Measurements from ENCODE around the gene XG.
"Not testable (repeated sequence)": the region's sequence is repeated elsewhere in the genome, so short reads cannot be mapped to it uniquely, and the experiment has no call there.

The XG gene

DNA sequence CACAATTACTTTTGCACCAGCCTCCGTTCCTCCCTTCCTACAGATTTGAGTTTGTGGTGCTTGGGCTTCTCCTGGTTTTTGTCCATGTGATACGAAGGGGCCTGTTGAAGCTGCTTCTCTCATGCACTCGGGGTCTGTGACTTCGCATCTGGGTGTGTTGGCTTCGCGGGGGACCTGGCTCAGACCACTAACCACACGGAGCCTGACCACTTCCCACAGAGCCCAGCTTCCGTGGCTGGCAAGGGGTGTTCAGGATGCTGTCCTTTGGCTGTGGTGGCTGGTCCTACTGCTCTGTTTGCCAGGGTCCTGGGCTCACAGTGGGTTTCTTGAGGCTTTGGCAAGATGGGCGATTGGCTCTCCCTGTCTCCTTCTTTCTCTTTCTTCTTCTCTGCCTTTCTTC lies 19.8 kb upstream of the XG start:
- H3K27me3 ChIP-seq: no peaks in the 10 kb centered on the region
- no peak for TF ChIP-seq Cebpa-rat (IDR thresholded peaks at IDR 0.05)
- no peak overlapping the region for H3K27ac ChIP-seq
- peak overlapping the region; percentile 56 for H3K4me2 ChIP-seq
- H3K4me3 ChIP-seq: no peak overlapping the region
- H3K9me3 ChIP-seq: peaks cover 11% of the 10 kb centered on the region
- H3K9ac ChIP-seq: no peak overlapping the region
- peaks cover 32% of the 10 kb centered on the region for H4K20me1 ChIP-seq
- H3K4me1 ChIP-seq: peaks cover 48% of the 10 kb centered on the region
- H3K36me3 ChIP-seq: peaks cover 95% of the 10 kb centered on the region

DNA sequence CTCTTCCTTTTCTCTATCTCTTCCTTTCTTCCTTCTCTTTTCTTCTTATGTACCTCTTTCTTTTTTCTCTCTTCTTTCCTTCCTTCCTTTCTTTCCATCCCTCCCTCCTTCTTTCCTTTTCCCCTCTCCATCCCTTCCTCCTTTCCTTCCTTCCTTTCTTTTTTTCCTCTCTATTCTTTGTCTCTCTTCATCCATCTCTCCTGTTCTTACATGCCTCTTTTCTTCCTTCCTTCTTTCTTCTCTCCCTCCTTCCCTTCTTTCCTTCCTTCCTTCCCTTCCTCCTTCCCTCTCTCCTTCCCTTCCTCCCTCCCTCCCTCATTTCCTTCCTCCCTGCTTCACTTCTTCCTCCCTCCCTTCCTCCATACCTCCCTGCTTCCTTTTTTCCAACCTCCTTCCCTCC lies 19.2 kb upstream of the XG start:
- Histone ChIP-seq H3K9ac (no peak overlapping the region), H3K27me3 (no peaks in the 10 kb centered on the region), H3K4me3 (no peak overlapping the region), H3K4me2 (no peak overlapping the region; the same call in 1 of the 2 replicates), H3K9me3 (peaks cover 11% of the 10 kb centered on the region), H3K27ac (no peak overlapping the region), H4K20me1 (peaks cover 27% of the 10 kb centered on the region), H3K4me1 (peaks cover 42% of the 10 kb centered on the region), H3K36me3 (peaks cover 99% of the 10 kb centered on the region)
- no peak for TF ChIP-seq Cebpa-rat (IDR thresholded peaks at IDR 0.05)

DNA sequence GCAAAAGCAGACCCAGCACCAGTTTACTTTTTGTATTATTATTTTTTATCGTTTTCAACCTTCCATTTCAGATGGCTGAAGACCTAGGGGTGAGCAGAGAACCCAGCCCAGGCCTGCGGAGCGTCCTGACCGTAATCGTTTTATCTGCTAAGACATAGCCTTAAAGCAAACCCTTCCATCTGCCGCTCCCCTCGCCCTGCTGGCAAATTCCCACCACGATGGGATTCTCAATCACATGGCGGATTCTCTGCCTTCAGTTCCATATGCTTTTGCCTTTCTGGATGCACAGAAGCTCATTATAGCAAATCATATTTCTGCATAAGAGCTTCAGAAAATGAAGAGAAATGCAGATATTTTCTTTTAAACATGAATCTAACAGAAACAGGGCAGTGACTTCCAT lies 18.6 kb upstream of the XG start:
- TF ChIP-seq Cebpa-rat (IDR thresholded peaks at IDR 0.05): no peak
- peaks cover 36% of the 10 kb centered on the region for H3K4me1 ChIP-seq
- H3K4me2 ChIP-seq: no peak overlapping the region
- peaks cover 25% of the 10 kb centered on the region; the same call in 1 of the 2 replicates for H4K20me1 ChIP-seq
- no peaks in the 10 kb centered on the region for H3K27me3 ChIP-seq
- peaks cover 11% of the 10 kb centered on the region for H3K9me3 ChIP-seq
- H3K4me3 ChIP-seq: no peak overlapping the region
- H3K27ac ChIP-seq: no peak overlapping the region
- no peak overlapping the region for H3K9ac ChIP-seq
- H3K36me3 ChIP-seq: peaks cover 99% of the 10 kb centered on the region

DNA sequence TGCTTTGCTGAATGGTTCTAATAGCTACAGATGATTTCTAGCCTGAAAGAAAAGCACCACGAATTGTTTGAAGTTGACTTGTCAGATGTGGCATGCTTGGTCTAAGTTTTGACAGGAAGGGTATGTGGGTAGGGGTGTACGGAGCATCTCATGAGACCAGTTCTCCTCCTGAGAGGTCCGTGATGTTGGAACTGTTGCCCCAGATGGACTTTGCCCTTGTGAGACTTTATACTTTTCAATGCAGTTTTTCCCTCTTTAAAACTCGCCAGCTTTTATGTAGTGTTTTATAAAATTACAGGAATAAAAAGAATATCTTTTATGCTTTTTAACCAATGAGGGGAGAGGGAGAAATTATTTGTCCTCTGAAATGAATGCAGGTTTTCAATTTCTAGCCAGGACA lies 16.6 kb upstream of the XG start:
- Histone ChIP-seq H3K27ac (no peak overlapping the region), H3K9me3 (peaks cover 11% of the 10 kb centered on the region), H3K4me3 (no peak overlapping the region), H3K4me2 (peak overlapping the region; percentile 37), H3K9ac (no peak overlapping the region), H4K20me1 (peaks cover 25% of the 10 kb centered on the region; the same call in 1 of the 2 replicates), H3K36me3 (peaks cover 99% of the 10 kb centered on the region), H3K27me3 (no peaks in the 10 kb centered on the region), H3K4me1 (peaks cover 35% of the 10 kb centered on the region)
- no peak for TF ChIP-seq Cebpa-rat (IDR thresholded peaks at IDR 0.05)

DNA sequence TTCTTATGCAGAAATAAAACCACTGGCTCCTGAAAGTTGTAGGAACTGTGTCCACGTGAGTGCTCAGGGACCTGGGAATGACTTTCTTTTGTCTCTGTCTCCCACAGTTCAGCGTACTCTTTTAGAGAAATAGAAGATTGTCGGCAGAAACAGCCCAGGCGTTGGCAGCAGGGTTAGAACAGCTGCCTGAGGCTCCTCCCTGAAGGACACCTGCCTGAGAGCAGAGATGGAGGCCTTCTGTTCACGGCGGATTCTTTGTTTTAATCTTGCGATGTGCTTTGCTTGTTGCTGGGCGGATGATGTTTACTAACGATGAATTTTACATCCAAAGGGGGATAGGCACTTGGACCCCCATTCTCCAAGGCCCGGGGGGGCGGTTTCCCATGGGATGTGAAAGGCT lies 11.2 kb upstream of the XG start:
- Histone ChIP-seq H3K36me3 (peaks cover 83% of the 10 kb centered on the region), H3K9ac (no peak overlapping the region), H3K27me3 (no peaks in the 10 kb centered on the region), H3K4me3 (no peak overlapping the region), H3K9me3 (no peaks in the 10 kb centered on the region), H3K4me2 (no peak overlapping the region), H3K27ac (no peak overlapping the region), H4K20me1 (no peaks in the 10 kb centered on the region), H3K4me1 (peaks cover under 1% of the 10 kb centered on the region; the same call in 1 of the 2 replicates)
- no peak for TF ChIP-seq Cebpa-rat (IDR thresholded peaks at IDR 0.05)

DNA sequence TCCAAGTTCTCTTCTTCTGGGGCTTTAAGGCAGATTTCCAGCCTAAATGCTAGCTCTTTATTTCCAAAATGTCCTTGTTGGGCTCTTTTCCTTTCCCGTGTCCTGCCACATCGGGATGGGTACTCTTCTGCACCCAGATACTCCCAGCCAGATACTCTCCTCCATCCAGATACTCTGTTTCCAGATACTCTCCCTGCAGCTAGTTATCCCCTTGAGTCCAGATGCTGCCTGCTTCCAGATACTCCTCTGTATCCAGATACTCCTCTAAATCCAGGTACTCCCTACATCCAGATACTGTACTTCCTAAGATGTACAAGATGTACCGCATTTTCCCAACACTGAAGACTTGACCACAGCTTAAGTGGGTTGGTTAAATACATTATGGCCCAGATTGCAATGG lies 10.5 kb upstream of the XG start:
- Histone ChIP-seq H3K4me1 (no peaks in the 10 kb centered on the region), H3K4me2 (no peak overlapping the region), H3K4me3 (no peak overlapping the region), H3K36me3 (peaks cover 76% of the 10 kb centered on the region), H4K20me1 (no peaks in the 10 kb centered on the region), H3K27ac (no peak overlapping the region), H3K9me3 (no peaks in the 10 kb centered on the region), H3K27me3 (no peaks in the 10 kb centered on the region), H3K9ac (no peak overlapping the region)
- no peak for TF ChIP-seq Cebpa-rat (IDR thresholded peaks at IDR 0.05)

DNA sequence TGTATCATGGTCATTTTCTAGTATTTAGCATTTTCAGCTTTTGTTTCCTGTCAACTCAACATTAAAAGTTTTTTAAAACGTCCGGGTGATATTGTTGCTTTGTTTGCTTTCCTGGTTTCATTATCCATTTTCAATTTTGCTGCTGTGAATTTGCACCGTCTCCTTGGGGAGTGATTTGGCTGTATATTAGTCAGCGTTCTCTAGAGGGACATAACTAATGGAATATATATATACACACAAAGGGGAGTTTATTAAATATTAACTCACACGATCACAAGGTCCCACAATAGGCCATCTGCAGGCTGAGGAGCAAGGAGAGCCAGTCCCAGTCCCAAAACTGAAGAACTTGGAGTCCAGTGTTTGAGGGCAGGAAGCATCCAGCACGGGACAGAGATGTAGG lies 5.6 kb upstream of the XG start:
- H3K27me3 ChIP-seq, H3K9me3 ChIP-seq, H3K27ac ChIP-seq, H3K4me3 ChIP-seq, H3K4me2 ChIP-seq, H4K20me1 ChIP-seq: not testable (repeated sequence)
- H3K4me1 ChIP-seq: peaks cover 18% of the 10 kb centered on the region
- peaks cover 27% of the 10 kb centered on the region for H3K36me3 ChIP-seq
- peak overlapping the region; percentile 15; the same call in 1 of the 2 replicates for H3K9ac ChIP-seq

DNA sequence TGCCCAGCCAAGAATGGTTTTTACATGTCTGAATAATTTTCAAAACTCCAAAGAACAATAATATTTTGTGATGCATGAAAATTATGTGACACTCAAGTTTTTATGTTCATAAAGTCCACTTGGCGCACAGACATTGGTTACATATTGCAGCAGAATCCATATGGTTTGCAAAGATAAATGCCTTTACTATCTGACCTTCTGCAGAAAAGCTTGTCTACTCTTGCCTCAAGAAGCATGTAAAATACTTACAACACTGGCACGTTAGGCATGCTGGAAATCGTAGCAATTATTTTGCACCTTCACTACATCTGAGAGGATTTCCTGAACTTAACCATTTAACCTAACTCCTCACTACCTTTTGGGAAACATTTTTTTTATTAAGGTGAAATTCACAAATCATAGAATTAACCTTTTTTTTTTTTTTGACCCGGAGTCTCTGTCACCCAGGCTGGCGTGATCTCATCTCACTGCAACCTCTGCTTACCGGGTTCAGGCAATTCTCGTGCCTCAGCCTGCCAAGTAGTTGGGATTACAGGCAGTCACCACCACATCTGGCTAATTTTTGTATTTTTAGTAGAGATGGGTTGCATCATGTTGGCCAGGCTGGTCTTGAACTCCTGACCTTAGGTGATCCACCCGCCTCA lies 3.5 kb upstream of the XG start:
- TF ChIP-seq Cebpa-rat (IDR thresholded peaks at IDR 0.05): no peak
- Histone ChIP-seq H3K4me3 (no peak overlapping the region), H3K36me3 (peaks cover 9% of the 10 kb centered on the region), H3K9ac (no peak overlapping the region), H3K4me1 (peaks cover 26% of the 10 kb centered on the region), H3K27me3 (no peaks in the 10 kb centered on the region), H3K9me3 (no peaks in the 10 kb centered on the region), H3K27ac (no peak overlapping the region), H3K4me2 (no peak overlapping the region), H4K20me1 (no peaks in the 10 kb centered on the region)

DNA sequence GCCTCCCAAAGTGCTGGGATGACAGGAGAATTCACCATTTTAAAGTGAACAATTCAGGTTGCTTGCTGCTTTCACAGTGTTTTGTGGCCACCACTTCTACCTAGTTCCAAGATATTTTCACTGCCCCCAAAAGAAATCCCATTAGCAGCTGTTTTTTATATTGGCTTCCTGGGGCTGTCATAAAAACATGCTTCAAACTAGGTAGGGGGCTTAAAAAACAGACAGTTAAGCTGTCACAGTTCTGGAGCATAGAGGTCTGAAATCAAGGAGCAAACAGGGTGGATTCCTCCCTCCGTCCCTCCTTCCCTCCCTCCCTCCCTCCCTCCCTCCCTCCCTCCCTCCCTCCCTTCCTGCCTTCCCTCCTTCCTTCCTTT lies 3.0 kb upstream of the XG start:
- no peaks in the 10 kb centered on the region for H4K20me1 ChIP-seq
- no peak for TF ChIP-seq Cebpa-rat (IDR thresholded peaks at IDR 0.05)

DNA sequence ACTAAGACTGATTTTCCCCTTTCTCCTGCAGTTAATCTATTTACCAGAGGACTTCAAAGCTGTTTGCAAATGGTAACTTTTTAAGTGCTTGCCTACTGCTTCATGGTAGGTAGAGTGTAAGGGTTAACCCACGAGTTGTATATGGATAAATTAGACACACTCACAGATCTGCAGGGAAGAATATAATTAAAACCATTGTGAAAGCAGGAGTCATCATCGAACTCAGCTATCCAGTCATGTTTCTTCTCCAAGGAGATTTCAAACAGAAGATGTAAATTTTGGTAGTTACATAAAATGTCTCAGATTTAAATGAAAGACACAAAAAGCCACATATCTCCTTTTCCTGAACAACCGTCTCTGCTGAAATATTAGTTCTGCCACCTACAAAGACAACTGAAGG lies 549 bp upstream of the XG start:
- Histone ChIP-seq H3K4me1 (peaks cover 34% of the 10 kb centered on the region), H3K4me3 (no peak overlapping the region), H3K9ac (no peak overlapping the region), H4K20me1 (no peaks in the 10 kb centered on the region), H3K36me3 (no peaks in the 10 kb centered on the region), H3K27ac (no peak overlapping the region), H3K27me3 (no peaks in the 10 kb centered on the region), H3K9me3 (no peaks in the 10 kb centered on the region), H3K4me2 (no peak overlapping the region)
- TF ChIP-seq Cebpa-rat (IDR thresholded peaks at IDR 0.05): no peak

More for the DNA sequence above, 3.0 kb upstream of the XG start:
- Histone ChIP-seq H3K9me3 (no peaks in the 10 kb centered on the region), H3K27ac (no peak overlapping the region), H3K36me3 (peaks cover 4% of the 10 kb centered on the region), H3K4me2 (no peak overlapping the region), H3K27me3 (no peaks in the 10 kb centered on the region), H3K4me3 (no peak overlapping the region), H3K4me1 (peaks cover 31% of the 10 kb centered on the region), H3K9ac (no peak overlapping the region)

DNA sequence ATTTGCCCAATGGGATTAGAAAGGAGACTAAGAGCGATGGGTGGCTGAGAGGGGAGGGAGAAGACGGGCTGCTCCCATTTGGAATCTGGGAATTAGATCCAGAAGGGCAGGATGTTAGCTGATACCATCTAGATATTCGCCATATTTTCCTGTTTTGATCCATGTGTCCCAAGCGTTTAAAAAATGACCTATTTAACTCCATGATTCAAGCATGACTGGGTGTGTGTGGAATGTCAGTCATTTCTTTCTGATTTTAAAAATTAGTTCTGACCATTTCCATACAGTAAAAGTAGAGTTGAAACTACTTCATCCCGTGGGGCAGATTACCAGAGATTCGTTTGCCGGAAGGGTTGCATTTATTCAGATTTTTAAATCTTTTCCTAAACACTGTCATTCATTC lies 601 bp downstream of the XG start:
- not testable (repeated sequence) for H3K4me3 ChIP-seq, H3K4me2 ChIP-seq, H3K27ac ChIP-seq, H3K9me3 ChIP-seq, H4K20me1 ChIP-seq, H3K9ac ChIP-seq, H3K27me3 ChIP-seq, H3K36me3 ChIP-seq
- peaks cover 34% of the 10 kb centered on the region for H3K4me1 ChIP-seq

DNA sequence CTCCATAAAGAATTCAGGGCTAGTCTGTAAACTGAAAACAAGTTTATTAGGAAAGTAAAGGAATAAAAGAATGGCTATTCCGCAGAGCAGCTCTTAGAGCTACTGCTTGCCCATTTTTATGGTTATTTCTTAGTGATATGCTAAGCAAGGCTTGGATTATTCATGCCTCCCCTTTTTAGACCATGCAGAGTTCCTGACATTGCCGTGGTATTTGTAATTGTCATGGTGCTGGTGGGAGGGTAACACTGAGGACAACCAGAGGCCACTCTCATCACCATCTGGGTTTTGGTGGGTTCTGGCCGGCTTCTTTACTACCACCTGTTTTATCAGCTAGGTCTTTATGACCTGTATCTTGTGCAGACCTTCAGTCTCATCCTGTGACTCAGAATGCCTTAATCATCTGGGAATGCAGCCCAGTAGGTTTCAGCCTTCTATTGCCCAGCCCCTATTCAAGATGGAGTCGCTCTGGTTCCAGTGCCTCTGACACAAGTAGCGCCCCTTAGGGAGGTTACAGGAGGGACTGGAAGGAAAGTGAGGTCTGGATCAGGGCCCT lies 3.4 kb downstream of the XG start:
- H3K4me3 ChIP-seq, H3K27ac ChIP-seq, H3K27me3 ChIP-seq, H4K20me1 ChIP-seq, H3K9ac ChIP-seq, H3K9me3 ChIP-seq, H3K4me2 ChIP-seq, H3K36me3 ChIP-seq: not testable (repeated sequence)
- peaks cover 25% of the 10 kb centered on the region for H3K4me1 ChIP-seq

All from BLaER1 (cell line).